ENCODE measurements around the gene DNMT3L.

DNMT3L gene

DNA sequence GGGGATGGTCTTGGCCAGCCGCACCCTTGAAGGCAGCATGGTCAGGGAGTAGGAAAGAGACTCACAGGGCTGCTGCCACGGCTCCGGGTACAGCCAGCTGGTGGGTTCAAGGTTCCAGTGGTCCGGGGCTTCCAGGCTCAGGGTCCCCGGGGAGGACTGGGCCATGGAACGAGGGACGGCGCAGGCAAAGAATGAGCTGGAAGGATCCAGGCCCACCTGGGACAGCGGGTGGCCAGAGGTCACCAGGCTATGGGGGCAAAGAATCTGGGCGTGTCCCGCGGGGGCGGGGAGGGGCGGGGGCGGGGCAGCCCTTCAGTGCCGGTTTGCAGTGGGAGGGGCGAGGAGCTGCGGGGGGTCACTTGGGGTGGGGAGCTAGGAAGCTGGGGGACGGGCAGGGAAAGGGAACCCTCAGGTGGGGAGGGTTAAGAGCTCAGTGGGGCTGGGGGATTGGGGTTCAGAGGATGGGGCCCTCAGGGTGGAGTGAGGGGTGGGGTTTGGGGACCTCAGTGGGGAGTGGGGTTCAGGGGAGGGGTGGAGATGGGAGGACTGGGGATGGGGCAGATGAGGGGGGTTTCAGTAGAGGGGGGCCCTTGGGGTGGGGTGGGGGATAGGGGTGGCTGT lies at the start of gene DNMT3L:
DNMT3L (minus strand) TSS at position 223 of the 621 bp plus-strand sequence. CDS start 638 bp downstream, outside the sequence.
- DNase-seq (ENCODE audit: low spot score), result no peak
- in situ Hi-C loops (cut with MboI; ENCODE audit: low sequenced_read_pairs, unreplicated experiment), result no loop called here
- TF ChIP-seq, protein P1, sequence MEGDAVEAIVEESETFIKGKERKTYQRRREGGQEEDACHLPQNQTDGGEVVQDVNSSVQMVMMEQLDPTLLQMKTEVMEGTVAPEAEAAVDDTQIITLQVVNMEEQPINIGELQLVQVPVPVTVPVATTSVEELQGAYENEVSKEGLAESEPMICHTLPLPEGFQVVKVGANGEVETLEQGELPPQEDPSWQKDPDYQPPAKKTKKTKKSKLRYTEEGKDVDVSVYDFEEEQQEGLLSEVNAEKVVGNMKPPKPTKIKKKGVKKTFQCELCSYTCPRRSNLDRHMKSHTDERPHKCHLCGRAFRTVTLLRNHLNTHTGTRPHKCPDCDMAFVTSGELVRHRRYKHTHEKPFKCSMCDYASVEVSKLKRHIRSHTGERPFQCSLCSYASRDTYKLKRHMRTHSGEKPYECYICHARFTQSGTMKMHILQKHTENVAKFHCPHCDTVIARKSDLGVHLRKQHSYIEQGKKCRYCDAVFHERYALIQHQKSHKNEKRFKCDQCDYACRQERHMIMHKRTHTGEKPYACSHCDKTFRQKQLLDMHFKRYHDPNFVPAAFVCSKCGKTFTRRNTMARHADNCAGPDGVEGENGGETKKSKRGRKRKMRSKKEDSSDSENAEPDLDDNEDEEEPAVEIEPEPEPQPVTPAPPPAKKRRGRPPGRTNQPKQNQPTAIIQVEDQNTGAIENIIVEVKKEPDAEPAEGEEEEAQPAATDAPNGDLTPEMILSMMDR (IDR thresholded peaks at IDR 0.05; ENCODE audit: borderline replicate concordance, control extremely low read depth, extremely low read depth, insufficient read depth, missing control alignments), result no peak

DNA sequence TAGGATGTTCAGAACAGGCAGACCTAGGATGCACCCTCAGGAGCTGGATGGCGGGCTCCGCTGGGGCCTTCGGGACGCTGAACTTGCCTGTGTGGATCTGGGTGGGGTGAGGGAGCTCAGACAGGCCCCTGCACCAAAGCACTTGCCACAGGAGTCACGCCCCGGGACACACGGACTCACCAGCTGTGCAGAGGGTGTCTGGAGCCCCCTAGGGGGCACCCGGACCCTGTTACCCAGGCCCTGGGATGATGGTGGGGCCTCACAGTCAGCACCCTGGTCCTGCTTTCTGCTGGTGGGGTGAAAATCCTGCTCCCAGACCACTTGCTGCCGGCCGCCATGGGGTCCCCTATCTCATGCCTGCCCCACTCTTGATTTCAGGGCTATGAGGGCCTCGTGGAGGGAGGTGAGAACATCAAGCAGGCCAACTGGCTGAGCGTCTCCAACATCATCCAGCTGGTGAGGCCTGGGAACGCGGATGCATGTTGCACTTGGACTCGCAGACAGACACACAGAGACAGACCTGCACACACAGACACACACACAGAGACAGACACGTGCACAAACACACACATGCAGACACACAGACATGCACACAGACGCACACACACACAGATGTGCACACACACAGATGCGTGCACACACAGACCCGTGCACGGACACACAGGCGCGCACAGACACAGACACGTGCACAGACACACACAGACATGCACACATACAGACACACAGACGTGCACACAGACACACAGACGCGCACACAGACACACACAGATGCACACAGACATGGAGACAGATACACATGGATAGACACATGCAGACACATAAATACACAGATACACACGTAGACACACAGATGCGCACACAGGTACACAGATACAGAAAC lies 49.2 kb upstream of the DNMT3L start:
- TF ChIP-seq, protein P1 (IDR thresholded peaks at IDR 0.05; ENCODE audit: borderline replicate concordance, control extremely low read depth, extremely low read depth, insufficient read depth, missing control alignments), result no peak
- DNase-seq (ENCODE audit: low spot score), result no peak
- in situ Hi-C loops (cut with MboI; ENCODE audit: low sequenced_read_pairs, unreplicated experiment), result no loop called here

DNA sequence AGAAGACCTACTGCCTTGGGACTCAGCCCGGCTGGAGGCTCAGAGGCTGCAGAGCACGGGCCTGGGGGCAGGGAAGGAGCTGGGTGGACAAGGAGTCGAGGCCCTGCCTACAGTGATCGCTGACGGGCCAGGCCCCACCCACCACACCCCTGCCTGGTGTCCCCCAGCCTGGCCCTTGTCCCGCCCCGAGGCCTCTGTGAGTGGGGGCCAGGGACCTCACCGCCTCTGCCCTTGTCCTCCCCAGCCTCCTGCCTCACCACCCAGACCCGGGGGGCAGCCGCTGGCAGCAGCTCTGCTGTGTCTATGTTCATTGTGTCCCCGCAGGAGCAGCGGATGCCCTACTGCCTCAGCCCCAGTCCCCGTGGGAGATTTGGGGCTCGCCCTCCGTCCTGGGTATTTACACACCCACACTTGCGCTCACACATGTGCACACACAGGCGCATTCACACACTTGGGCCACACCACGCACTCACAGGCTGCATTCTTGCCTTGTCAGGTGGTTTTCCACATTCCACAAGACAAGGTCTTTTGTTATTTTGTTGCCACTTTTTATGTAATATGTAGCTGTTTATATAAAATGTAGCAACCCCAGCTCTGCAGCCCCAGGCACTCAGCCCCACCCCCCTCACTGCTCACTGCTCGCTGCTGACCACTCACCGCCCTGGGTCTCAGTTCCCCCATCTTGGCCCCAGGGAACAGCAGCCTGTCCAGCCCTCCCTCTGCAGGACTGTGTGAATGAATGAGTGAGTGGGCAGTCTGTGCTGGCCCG lies 45.4 kb upstream of the DNMT3L start:
- TF ChIP-seq, protein P1 (IDR thresholded peaks at IDR 0.05; ENCODE audit: borderline replicate concordance, control extremely low read depth, extremely low read depth, insufficient read depth, missing control alignments), result no peak
- no peak for DNase-seq (ENCODE audit: low spot score)
- in situ Hi-C loops (cut with MboI; ENCODE audit: low sequenced_read_pairs, unreplicated experiment), result no loop called here

DNA sequence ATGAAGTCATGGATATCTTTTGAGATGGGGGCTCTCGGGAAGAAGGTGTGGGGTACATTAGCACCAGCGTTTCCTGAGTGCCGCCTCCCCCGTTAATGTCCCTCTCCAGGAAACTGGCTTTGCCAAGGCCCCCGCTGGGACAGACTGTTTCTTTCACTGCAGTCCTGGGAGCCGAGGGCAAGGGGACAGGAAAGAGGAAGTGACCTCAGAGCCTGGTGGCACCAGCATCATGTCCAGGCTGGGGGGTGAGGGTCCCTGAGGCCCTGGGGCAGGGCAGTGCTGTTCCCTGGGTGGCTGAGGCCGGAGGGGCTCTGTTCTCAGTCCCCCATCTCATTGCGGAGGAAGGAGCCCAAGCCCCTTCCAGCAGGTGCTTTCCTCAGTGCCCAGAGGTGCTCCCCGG lies 44.0 kb upstream of the DNMT3L start:
- TF ChIP-seq, protein P1 (IDR thresholded peaks at IDR 0.05; ENCODE audit: borderline replicate concordance, control extremely low read depth, extremely low read depth, insufficient read depth, missing control alignments), result no peak
- no peak for DNase-seq (ENCODE audit: low spot score)
- in situ Hi-C loops (cut with MboI; ENCODE audit: low sequenced_read_pairs, unreplicated experiment), result no loop called here

DNA sequence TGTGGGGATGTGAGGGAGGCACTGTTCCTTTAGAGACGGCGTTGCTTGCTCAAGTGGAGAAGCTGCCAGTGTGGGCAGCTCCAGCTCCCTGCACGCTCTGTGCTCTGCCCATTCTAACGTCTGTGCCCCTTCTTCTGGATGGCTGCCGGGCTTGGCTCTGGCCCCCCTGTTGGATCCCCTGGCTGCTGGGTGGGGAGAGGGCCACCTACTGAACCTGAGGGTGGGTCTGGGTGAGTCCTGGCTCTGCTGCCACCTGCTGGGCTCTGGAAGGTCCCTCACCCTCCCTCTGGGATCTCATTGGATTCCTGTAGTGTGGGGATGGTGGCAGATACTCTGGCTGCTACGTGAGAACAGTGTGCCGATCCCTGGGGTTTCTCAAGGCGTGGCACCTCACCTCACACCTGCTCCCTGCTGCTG lies 43.2 kb upstream of the DNMT3L start:
- peak; percentile 70 for DNase-seq (ENCODE audit: low spot score)
- in situ Hi-C loops (cut with MboI; ENCODE audit: low sequenced_read_pairs, unreplicated experiment), result no loop called here
- TF ChIP-seq, protein P1 (IDR thresholded peaks at IDR 0.05; ENCODE audit: borderline replicate concordance, control extremely low read depth, extremely low read depth, insufficient read depth, missing control alignments), result peak; percentile 37

DNA sequence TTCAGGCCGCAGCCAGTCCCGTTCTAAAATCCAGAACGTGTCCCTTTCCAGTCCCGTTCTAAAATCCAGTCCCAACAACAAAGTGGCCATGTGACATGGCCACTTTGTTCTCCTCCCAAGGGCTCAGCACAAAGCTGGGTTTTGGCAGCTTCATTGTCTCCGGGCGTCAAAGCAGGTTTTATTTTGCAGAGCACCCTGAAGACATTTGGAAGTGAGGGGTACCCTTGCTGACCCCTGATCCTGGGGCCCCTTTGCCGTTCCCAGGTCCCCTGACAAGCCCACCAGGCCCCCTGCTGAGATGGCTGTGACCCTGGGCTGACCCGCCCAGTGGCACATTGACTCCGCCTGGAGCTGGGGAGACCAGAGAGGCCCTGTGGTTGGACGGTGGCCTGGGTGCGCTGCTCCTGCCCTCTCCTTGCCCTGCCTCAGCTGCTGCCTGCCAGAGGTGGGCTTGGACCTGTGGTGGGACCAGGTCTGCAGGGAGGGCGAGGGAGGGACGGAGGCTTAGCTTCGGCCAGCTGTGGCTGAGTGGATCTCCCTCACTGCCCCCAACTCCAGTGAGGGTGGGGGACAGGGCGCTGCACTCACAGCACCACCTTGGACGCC lies 42.4 kb upstream of the DNMT3L start:
- TF ChIP-seq, protein P1 (IDR thresholded peaks at IDR 0.05; ENCODE audit: borderline replicate concordance, control extremely low read depth, extremely low read depth, insufficient read depth, missing control alignments), result no peak
- no peak for DNase-seq (ENCODE audit: low spot score)
- in situ Hi-C loops (cut with MboI; ENCODE audit: low sequenced_read_pairs, unreplicated experiment), result no loop called here

Measured in GM13976 (cell line).